A549 (cell line): ENCODE data around the gene MYO3A. TPM values are rescaled to one million over a fixed set of nuclear protein-coding genes. Genes with fewer than 3 reads are reported as not detected.

Experiments
- ATAC-seq, 2 experiments: fragments of 200-7000 bp in 1 of 2; fragments of >200 bp in 1 of 2; cut with Nextera tagmentation in 1 of 2; cut with Tn5 transposase in 1 of 2; 3 replicates each; pipeline versions ENCODE4 v1.8.0 to v1.9.1; 2018 to 2020; ENCODE audit warnings: mild to moderate bottlenecking in 1 of 2, moderate library complexity in 1 of 2
- CTCF ChIA-PET: fragments of 300-600 bp; sonication (Branson Sonifier 250); formaldehyde crosslinking; extraction: SDS; loops from one replicate; lab custom pipeline; 2021; ENCODE audit warnings: antibody characterized with exemption, inconsistent platforms; lab: Yijun Ruan, JAX
- POLR2A ChIA-PET: fragments of 350-600 bp; formaldehyde crosslinking; extraction: SDS; loops from one replicate; lab custom pipeline; 2021; ENCODE audit warnings: antibody characterized with exemption, inconsistent platforms; lab: Yijun Ruan, JAX
- DNase-seq, 2 experiments: peaks; one replicate each; pipeline versions ENCODE4 v3.0.0 to v3.0.0-alpha.2; 2011 to 2016; ENCODE audit warnings: low read depth in 1 of 2, low spot score in 1 of 2
- FAIRE-seq: peaks from 2 replicates; lab custom pipeline; 2011; peaks lifted over from hg19 to GRCh38; lab: Jason Lieb, UNC
- H3K27ac ChIP-seq, 2 experiments: fragments of >200 bp; sonication (Bioruptor Twin); formaldehyde crosslinking; 3 replicates each; pipeline ENCODE4 v1.5.1; 2016 to 2017
- H3K4me1 ChIP-seq: fragments of >200 bp; sonication (Bioruptor Twin); formaldehyde crosslinking; 3 replicates; pipeline ENCODE4 v1.6.1; 2016
- H3K4me2 ChIP-seq: fragments of >200 bp; sonication (Bioruptor Twin); formaldehyde crosslinking; 3 replicates; pipeline ENCODE4 v1.6.1; 2016
- H3K4me3 ChIP-seq: fragments of >200 bp; sonication (Bioruptor Twin); formaldehyde crosslinking; 3 replicates; pipeline ENCODE4 v1.5.1; 2016
- H3K9me3 ChIP-seq: fragments of >200 bp; sonication (Bioruptor Twin); formaldehyde crosslinking; 3 replicates; pipeline ENCODE4 v1.6.1; 2016
- ATOH8 ChIP-seq: fragments of 250-450 bp; sonication (Bioruptor Pico); IDR thresholded peaks from 2 replicates; pipeline ENCODE4 v1.5.0; 2020; ENCODE audit warnings: low read depth, mild to moderate bottlenecking, moderate library complexity
- BHLHE40 ChIP-seq: IDR thresholded peaks from 2 replicates; pipeline ENCODE4 v1.6.1; 2012; ENCODE audit warnings: low read depth, low read length, inconsistent platforms
- CBX2 ChIP-seq: fragments of 200-600 bp; sonication (generic); IDR thresholded peaks from 2 replicates; pipeline ENCODE4 v1.6.1; 2016; ENCODE audit warnings: low read depth, mild to moderate bottlenecking, borderline replicate concordance
- CTCF ChIP-seq: fragments of >200 bp; sonication (Bioruptor Twin); formaldehyde crosslinking; IDR thresholded peaks from 3 replicates; pipeline ENCODE4 v1.5.1; 2016
- E2F6 ChIP-seq: IDR thresholded peaks from 2 replicates; pipeline ENCODE4 v1.6.1; 2012; ENCODE audit warnings: low read depth, borderline replicate concordance
- EHF ChIP-seq: fragments of 250-450 bp; sonication (Bioruptor Pico); IDR thresholded peaks from 2 replicates; pipeline ENCODE4 v1.5.0; 2020; ENCODE audit warnings: mild to moderate bottlenecking
- EHMT2 ChIP-seq: fragments of 200-600 bp; sonication (generic); IDR thresholded peaks from 2 replicates; pipeline ENCODE4 v1.6.1; 2016; ENCODE audit warnings: antibody characterized with exemption, low read depth, mild to moderate bottlenecking, moderate library complexity
- EP300 ChIP-seq, 2 experiments: fragments of >200 bp; sonication (Bioruptor Twin); formaldehyde crosslinking; IDR thresholded peaks; 2 replicates in 1 of 2; 3 replicates in 1 of 2; pipeline ENCODE4 v1.6.1; 2016 to 2017
- FOXS1 ChIP-seq: fragments of 250-450 bp; sonication (Bioruptor Pico); IDR thresholded peaks from 2 replicates; pipeline ENCODE4 v1.5.0; 2020; ENCODE audit warnings: mild to moderate bottlenecking, moderate library complexity
- HEYL ChIP-seq: fragments of 250-450 bp; sonication (Bioruptor Pico); IDR thresholded peaks from 2 replicates; pipeline ENCODE4 v1.8.0; 2021; ENCODE audit warnings: mild to moderate bottlenecking, moderate library complexity
- HOXB13 ChIP-seq: fragments of 250-450 bp; sonication (Bioruptor Pico); IDR thresholded peaks from 2 replicates; pipeline ENCODE4 v1.5.0; 2020; ENCODE audit warnings: low read depth, mild to moderate bottlenecking, moderate library complexity
- JUNB ChIP-seq: fragments of >200 bp; sonication (Bioruptor Twin); formaldehyde crosslinking; IDR thresholded peaks from 2 replicates; pipeline ENCODE4 v1.6.1; 2016
- KDM5A ChIP-seq: fragments of 200-600 bp; sonication (generic); IDR thresholded peaks from 2 replicates; pipeline ENCODE4 v1.6.1; 2016; ENCODE audit warnings: antibody characterized with exemption, mild to moderate bottlenecking
- MAZ ChIP-seq: fragments of 150-350 bp; IDR thresholded peaks from 2 replicates; pipeline ENCODE4 v1.6.1; 2014; ENCODE audit warnings: antibody characterized with exemption, low read depth, low read length, borderline replicate concordance
- NPAS2 ChIP-seq: fragments of 250-450 bp; sonication (Bioruptor Pico); IDR thresholded peaks from 2 replicates; pipeline ENCODE4 v1.8.0; 2022; ENCODE audit warnings: mild to moderate bottlenecking, moderate library complexity, borderline replicate concordance
- NR3C1 ChIP-seq: fragments of >200 bp; sonication (Bioruptor Twin); formaldehyde crosslinking; IDR thresholded peaks from 3 replicates; pipeline ENCODE4 v1.6.1; 2017
- PBX3 ChIP-seq: IDR thresholded peaks from 2 replicates; pipeline ENCODE4 v1.6.1; 2012
- POLR2AphosphoS2 ChIP-seq: conservative IDR thresholded peaks from 2 replicates; pipeline ENCODE4 v1.6.1; 2012; ENCODE audit warnings: low read length, improper control_type of control experiment, inconsistent platforms
- REST ChIP-seq: fragments of 200-600 bp; sonication (generic); IDR thresholded peaks from 2 replicates; pipeline ENCODE4 v1.6.1; 2016; ENCODE audit warnings: antibody characterized with exemption, mild to moderate bottlenecking, moderate library complexity
- RFX5 ChIP-seq: fragments of 450-650 bp; IDR thresholded peaks from 2 replicates; pipeline ENCODE4 v1.7.1; 2014; ENCODE audit warnings: antibody characterized with exemption, mild to moderate bottlenecking, moderate library complexity
- SMC3 ChIP-seq: fragments of >200 bp; sonication (Bioruptor Twin); formaldehyde crosslinking; IDR thresholded peaks from 3 replicates; pipeline ENCODE4 v1.6.1; 2018; ENCODE audit warnings: inconsistent platforms
- SREBF2 ChIP-seq: fragments of 450-650 bp; IDR thresholded peaks from 2 replicates; pipeline ENCODE4 v1.6.1; 2014; ENCODE audit warnings: mild to moderate bottlenecking, moderate library complexity
- TFCP2L1 ChIP-seq: fragments of 250-450 bp; sonication (Bioruptor Pico); IDR thresholded peaks from 2 replicates; pipeline ENCODE4 v1.5.0; 2021; ENCODE audit warnings: mild to moderate bottlenecking
- WGBS: methylation state at CpG from one replicate; pipeline ENCODE4 v1.1.6; 2017; ENCODE audit errors: missing lambda C conversion rate; 5-methylcytosine and 5-hydroxymethylcytosine counted together
- polyA plus RNA-seq, 4 experiments: library from polyadenylated mRNA; depleted of rRNA in 3 of 4; stranded (reverse); fragments of >200 nt; fragmentation: RNase III in 1 of 4; extraction: RNeasy Plus Mini Kit Qiagen cat#74134 plus additional on column Dnase treatment in 1 of 4; gene quantifications; 2 replicates in 3 of 4; 3 replicates in 1 of 4; pipeline ENCODE4 v1.2.3, GENCODE V29; 2011 to 2017

The MYO3A gene
- polyA plus RNA-seq, 2 of the 4 experiments (the other 2 are of a cell fraction): not detected

- DNase-seq (no peak), ATAC-seq (no peak), FAIRE-seq (no peak)
- Histone ChIP-seq H3K9me3 (no peaks in the 10 kb centered on the region), H3K4me2 (no peak overlapping the region), H3K27ac (no peak overlapping the region), H3K4me1 (no peaks in the 10 kb centered on the region), H3K4me3 (no peak overlapping the region)
- ChIA-PET CTCF (no interaction called here), POLR2A (no interaction called here)
- no peak for TF ChIP-seq CTCF
- no peak for TF ChIP-seq POLR2AphosphoS2
- TF ChIP-seq FOXS1: no peak
- no peak for TF ChIP-seq CBX2
- TF ChIP-seq KDM5A: no peak
- no peak for TF ChIP-seq ATOH8 (CRISPR knock-in tag)
- TF ChIP-seq NPAS2 (CRISPR knock-in tag): no peak
- TF ChIP-seq, all 56 proteins: peak for 0
- WGBS: 0% methylated on average over 4 of the region's 4 CpGs
These were observed 291.3 kb downstream of the MYO3A start for GRCh38 chr10:26225322-26225721.

- FAIRE-seq: no peak
- Histone ChIP-seq H3K9me3 (no peaks in the 10 kb centered on the region), H3K4me1 (no peaks in the 10 kb centered on the region), H3K4me3 (no peak overlapping the region), H3K27ac (no peak overlapping the region), H3K4me2 (no peak overlapping the region)
- TF ChIP-seq PBX3 (no peak), MAZ (no peak), HOXB13 (CRISPR knock-in tag) (no peak), EHF (CRISPR knock-in tag) (no peak), REST (no peak), EHMT2 (no peak), HEYL (CRISPR knock-in tag) (no peak), SMC3 (no peak), EP300 (IDR thresholded peaks at IDR 0.05) (no peak), SREBF2 (no peak), NR3C1 (no peak), E2F6 (no peak), BHLHE40 (no peak), FOXS1 (no peak), CTCF (no peak), RFX5 (no peak), NPAS2 (CRISPR knock-in tag) (no peak), POLR2AphosphoS2 (no peak), TFCP2L1 (CRISPR knock-in tag) (no peak), JUNB (no peak)
- no peak for DNase-seq
- ChIA-PET CTCF (interaction anchor here (1.1 kb wide), 1 partner anchor 9 kb away, joined by 3 read pairs; no protein-coding TSS in a partner anchor), POLR2A (no interaction called here)
- no peak for ATAC-seq
- 10% methylated on average over 4 of the region's 5 CpGs for WGBS
These were observed 293.8 kb downstream of the MYO3A start for GRCh38 chr10:26227786-26228185.
